ENCODE data around the gene PLCB1.
"Not testable (repeated sequence)": the region's sequence is repeated elsewhere in the genome, so short reads cannot be mapped to it uniquely, and the experiment has no call there.

Gene PLCB1

DNA sequence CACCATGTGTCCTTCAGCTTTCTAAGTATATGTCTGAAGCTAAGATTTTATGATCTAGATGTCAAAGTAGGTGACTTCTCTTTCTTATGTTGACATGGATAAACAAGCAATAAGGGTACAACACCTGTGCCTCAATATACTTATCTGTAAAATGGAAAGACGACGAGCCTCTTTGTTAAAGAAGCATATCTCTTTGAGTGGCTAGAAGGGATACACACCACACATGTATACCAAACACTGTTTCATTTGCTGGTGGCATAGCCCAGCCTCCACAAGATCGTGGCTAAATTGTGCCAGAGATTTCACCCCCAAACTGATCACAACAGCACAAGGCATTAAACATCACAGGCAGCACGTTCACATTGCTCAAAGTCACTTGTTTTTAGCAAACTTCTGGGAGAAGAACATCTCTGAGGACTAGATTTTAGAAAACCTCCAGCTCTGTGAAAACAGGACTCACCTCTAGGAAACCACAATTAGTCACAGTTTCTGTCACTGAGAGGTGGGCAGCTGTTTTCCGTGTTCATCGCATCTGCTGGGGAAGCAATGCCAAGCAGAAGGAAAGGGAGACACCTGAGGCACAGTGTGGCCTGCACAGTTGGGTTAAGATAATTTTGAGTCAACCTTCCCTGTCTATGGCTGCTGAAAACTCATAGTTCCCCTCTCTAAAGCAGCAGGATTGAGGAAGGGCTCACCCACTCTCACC lies 673.8 kb downstream of the PLCB1 start:
- DNase-seq = peak; percentile 26

GRCh38 chr20:8807480-8808201 lies 675.6 kb downstream of the PLCB1 start:
- DNase-seq = peak; percentile 38

DNA sequence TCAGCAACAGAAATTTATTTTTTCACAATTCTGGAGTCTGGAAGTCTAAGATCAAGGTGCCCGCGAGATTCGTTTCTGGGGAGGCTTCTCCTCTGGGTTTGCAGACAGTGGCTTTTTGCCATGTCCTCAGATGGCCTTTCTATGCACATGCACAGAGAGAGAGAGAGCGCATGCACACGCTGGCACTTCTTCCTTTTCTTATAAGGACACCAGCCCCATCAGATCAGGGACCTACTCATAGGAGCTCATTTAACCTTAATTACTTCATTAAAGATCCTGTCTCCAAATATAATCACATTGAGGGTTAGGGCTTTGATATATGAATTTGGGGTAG lies 676.1 kb downstream of the PLCB1 start:
- DNase-seq = peak; percentile 40

DNA sequence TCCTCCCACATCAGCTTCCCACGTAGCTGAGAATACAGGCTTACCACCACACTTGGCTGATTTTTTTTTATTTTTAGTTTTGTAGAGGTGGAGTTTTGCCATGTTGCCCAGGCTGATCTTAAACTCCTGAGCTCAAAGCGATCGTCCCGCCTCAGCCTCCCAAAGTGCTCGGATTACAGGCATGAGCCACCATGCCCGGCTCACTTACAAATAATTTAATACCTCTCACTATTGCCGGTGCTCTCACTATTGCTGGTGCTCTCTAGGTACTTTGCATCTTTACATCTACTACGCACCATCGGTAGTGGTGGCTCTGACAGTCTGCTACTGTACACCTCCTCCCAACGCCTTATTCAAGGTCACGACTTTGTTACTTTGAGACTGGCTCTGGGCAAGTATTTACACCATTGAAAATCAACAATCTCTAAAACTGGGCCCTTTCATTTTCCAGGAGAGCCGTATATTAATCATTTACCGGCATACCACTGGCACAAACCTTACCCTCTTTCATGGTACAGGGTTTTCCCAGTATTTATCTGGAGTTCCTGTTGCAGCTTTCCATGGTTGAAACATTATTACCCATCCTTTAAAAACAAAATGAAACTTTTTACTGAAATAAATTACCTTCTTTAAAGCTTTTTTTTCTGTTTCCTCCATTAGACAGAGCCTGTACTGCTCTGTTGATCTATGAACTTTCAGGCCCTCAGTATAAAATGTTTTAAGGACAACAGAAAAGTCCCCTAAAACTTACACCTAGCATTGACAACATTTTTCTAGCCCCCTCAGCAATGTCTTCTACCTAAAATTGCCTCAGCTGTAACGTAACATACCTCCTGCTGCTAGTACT lies 677.3 kb downstream of the PLCB1 start:
- DNase-seq = peak; percentile 50

DNA sequence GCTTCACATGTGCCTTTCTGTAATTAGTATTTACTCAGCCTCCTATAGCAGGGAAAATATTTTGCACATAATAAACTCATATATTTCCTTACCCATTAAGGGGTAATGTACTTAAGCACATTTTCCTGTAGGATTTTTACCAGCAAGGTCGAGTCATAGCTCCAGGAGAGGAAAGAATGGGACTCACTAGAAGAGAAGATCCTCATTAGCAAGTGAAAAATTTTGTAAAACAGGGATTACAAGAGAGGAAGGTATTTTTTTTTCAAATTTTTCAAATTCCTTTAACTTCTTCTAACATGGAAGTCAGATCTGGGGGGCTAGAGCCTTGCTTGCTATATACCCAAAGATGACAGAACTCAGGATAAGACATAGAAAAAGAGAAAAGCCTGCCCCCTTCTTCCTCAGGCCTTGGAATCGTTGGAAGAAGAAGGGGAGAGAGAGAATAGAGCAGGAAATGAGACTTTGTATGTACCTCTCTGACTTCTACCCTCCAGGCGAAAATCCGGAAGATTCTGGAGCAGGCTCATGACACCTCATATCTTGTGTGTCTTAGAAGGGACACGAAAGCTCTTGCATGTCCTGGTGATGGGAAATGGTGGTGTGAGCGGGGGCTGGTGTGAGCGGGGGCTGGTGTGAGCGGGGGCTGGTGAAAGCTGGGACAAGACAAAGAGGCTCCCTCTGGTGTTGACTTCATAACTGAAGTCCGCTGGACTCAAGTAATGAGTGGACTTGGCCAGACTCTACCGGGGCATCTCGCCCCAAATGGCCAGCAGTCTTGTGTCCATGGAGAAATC lies 679.9 kb downstream of the PLCB1 start:
- DNase-seq = no peak

DNA sequence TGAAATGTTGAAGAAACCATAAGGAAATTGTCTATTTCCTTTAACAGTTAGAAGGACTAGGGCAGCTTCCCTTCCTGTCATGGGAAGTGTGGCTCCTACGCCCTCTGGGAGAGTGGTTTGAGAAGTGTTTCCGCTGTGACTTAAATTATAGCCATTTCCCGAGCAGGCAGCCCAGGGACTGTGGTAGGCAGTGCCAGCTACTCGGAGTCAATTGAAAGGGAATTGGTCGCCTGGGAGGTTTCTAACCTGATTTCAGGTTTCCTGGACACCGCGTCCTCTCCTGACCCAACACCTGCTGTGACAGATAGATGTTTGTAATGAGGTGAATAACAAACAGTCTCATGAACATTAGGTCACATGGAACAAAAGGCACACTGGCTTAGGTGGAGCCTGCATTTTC lies 680.8 kb downstream of the PLCB1 start:
- no peak for DNase-seq

- no peak for DNase-seq
Observed at GRCh38 chr20:8815208-8815607, 683.1 kb downstream of the PLCB1 start.

DNA sequence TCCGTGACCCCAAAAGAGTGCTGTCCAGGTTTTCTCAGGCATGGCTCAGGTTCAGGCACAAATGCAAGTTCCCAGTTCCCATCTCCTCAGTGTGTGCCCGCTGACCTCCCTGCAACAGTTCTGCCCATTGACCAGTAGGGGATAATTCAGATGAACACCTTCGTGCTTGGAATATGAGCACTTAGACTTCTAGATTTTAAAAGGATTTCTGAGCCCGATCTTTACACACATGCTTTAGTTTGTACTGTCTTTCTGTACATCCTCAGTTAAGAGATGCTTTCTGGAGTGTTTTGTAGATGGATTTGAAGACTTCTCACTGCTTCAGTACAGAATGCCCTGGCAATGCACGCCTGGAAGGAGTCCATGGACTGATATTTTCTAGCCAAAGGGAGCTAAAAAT lies 697.2 kb downstream of the PLCB1 start:
- DNase-seq = no peak

- not testable (repeated sequence) for DNase-seq
Observed at GRCh38 chr20:8834294-8834693, 702.2 kb downstream of the PLCB1 start.

- DNase-seq = no peak
Observed at GRCh38 chr20:8834851-8835250, 702.8 kb downstream of the PLCB1 start.

GRCh38 chr20:8837396-8837795 lies 705.3 kb downstream of the PLCB1 start:
- no peak for DNase-seq

- DNase-seq = no peak
Observed at GRCh38 chr20:8842525-8842924, 710.5 kb downstream of the PLCB1 start.

DNA sequence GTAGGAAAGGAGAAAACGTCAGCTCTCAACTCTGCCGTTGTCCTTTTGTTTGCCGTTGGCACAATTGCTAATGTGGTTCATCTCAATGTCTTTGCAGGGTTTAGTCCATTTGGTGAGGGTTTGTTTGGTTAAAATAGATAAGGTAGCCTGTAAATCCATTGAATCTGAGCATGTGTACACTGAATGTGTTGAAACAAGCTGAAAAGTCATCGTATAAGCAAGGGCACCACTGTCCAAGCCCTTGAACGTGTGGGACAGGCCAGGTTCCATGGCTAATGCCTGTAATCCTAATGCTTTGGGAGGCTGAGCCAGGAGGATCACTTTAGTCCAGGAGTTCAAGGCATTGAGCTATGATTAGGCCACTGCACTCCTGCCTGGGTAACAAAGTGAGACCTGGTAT lies 712.1 kb downstream of the PLCB1 start:
- DNase-seq = no peak

DNA sequence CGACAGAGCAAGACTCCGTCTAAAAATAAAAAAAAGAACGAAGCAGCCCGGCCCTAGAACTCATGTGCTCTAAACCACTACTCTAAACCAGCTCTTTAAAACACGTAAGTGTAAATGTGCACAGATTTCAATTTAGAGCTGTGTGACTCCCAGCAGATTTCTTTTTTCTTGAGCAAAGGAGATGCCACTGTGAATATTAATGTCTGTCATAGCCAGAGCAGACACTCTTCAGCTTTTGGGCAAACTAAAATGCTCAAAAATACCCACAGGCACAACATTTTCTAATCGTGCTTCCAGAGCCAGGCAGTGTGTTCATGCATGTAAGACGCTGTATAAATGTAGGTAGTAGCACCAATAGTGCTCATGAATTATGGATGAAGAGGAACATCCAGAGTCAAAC lies 717.9 kb downstream of the PLCB1 start:
- no peak for DNase-seq

- no peak for DNase-seq
Observed at GRCh38 chr20:8851446-8851845, 719.4 kb downstream of the PLCB1 start.

DNA sequence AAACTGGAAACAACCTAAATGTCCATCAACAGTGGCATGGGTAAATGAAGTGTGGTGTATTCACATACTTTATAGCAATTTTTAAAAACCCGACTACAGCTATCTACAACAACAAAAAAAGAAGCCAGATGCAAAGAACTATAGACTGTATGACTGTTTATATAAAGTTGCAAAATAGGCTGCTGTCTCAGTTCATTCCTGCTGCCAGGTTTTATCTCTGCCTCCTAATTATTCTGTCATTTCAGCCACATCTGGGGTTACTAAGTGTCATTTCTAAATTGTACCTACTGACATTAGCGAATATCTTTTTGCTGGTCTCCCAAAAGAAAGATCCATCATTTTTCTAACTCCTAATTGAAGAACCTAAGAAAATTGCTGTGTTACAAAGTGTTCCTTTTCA lies 719.9 kb downstream of the PLCB1 start:
- not testable (repeated sequence) for DNase-seq

- DNase-seq = not testable (repeated sequence)
Observed at GRCh38 chr20:8853211-8853610, 721.1 kb downstream of the PLCB1 start.

- peak; percentile 68 for DNase-seq
Observed at GRCh38 chr20:8853805-8854338, 721.8 kb downstream of the PLCB1 start.

DNA sequence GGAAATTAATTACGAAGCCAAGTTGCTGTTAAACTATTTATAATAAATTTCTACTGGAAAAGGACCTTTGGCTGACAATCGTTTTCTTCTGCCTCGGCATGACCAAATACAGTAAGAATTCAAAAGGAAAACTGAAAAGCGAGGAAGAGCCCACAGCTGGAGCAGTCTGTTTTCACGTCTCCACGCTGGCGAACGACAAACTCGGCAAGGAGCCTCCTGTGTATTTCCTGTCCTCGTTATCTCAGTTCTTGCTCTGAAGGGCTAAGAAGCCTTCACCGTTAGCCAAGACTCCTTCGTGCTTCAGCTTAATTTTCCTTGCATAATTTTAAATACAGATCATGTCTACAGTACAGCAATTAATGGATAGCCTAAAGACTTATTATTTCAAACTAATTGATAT lies 722.5 kb downstream of the PLCB1 start:
- DNase-seq = no peak

DNA sequence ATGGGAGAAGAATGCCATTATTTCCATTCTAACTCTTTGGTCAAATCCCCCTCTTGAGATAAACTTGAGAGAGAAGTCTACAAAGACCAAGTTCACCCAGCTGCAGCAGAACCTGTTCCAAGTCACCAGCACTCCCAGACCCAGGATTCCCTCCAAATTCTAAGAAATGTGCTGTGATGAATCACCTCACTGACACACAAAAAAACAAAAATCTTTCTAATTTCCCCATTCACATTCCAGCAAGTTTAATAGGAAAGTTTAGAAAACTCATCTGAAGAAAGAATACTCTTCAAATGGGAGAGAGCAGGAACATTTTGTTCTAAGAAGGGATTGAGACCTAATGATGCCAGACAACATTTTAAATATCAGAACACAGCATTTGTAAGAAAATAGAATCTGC lies 723.2 kb downstream of the PLCB1 start:
- no peak for DNase-seq

GRCh38 chr20:8856668-8857067 lies 724.6 kb downstream of the PLCB1 start:
- DNase-seq = no peak

DNA sequence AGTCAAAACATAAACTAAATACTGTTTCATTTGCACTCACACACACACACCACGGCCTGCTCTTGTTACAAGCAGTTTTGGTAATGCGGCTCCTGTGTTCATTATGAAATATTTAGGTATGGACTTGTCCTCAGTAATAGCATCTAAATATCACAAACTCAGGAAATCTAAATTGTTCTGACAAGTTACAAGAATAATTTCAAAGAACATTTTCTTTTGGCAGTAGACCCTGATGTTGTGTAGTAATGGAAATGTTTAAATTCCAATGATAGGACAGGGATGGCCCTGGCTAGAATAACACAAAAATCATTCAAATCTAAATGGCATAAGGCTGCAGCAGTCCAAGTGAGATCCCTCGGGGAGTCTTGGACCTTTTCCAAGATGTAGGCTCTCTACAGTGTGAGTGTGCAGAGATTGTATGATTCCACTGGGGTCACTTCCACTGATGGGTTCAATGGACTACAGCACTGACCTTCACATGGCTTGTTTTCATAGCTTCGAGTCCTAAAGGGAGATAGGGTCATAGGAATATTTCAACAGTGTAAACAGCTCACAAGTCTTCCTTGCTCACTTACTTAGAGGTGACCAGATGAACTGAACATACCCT lies 726.2 kb downstream of the PLCB1 start:
- DNase-seq = no peak
